Activated CD8-positive, alpha-beta memory T cell treated with anti-CD3 and anti-CD28 coated beads, Interleukin-2, amount 50 U/mL, for 24 hours (primary cell): ENCODE data around the gene POT1.
"Not testable (repeated sequence)": the region's sequence is repeated elsewhere in the genome, so short reads cannot be mapped to it uniquely, and the experiment has no call there.

Experiments used
- DNase-seq: peaks from one replicate; pipeline ENCODE4 v3.0.0-alpha.2; 2020; ENCODE audit errors: extremely low read depth

POT1 gene, protein sequence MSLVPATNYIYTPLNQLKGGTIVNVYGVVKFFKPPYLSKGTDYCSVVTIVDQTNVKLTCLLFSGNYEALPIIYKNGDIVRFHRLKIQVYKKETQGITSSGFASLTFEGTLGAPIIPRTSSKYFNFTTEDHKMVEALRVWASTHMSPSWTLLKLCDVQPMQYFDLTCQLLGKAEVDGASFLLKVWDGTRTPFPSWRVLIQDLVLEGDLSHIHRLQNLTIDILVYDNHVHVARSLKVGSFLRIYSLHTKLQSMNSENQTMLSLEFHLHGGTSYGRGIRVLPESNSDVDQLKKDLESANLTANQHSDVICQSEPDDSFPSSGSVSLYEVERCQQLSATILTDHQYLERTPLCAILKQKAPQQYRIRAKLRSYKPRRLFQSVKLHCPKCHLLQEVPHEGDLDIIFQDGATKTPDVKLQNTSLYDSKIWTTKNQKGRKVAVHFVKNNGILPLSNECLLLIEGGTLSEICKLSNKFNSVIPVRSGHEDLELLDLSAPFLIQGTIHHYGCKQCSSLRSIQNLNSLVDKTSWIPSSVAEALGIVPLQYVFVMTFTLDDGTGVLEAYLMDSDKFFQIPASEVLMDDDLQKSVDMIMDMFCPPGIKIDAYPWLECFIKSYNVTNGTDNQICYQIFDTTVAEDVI

GRCh38 chr7:124929467-124930172 lies at the start of gene POT1:
Gene POT1 (minus strand): TSS chr7:124929825. CDS start chr7:124897173, 32,652 bp downstream.
- DNase-seq = peak; percentile 98

DNA sequence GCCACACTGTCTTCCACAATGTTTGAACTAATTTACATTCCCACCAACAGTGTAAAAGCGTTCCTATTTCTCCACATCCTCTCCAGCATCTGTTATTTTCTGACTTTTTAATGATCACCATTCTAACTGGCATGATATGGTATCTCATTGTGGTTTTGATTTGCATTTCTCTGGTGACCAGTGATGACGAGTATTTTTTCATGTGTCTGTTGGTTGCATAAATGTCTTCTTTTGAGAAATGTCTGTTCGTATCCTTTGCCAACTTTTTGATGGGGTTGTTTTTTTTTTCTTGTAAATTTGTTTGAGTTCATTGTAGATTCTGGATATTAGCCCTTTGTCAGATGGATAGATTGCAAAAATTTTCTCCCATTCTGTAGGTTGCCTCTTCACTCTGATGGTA lies 45.5 kb upstream of the POT1 start:
- DNase-seq = not testable (repeated sequence)

DNA sequence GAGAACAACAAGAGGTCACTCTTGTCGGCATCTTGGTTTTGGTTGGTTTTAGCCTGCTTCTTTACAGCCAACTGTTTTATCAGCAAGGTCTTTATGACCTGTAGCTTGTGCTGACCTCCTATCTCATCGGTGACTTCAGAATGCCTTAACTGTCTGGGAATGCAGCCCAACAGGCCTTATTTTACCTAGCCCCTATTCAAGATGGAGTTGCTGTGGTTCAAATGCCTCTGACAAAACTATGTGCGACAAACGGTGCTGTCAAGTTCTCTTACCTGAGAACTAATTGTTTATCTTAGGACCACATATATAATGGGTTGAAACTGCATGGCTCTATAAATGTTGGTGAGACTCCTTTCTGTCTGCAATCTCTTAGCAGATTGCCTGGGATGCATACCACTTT lies 35.9 kb upstream of the POT1 start:
- DNase-seq = no peak

GRCh38 chr7:124959676-124960075 lies 30.1 kb upstream of the POT1 start:
- no peak for DNase-seq

- not testable (repeated sequence) for DNase-seq
Observed at GRCh38 chr7:124957952-124958351, 28.3 kb upstream of the POT1 start.

DNA sequence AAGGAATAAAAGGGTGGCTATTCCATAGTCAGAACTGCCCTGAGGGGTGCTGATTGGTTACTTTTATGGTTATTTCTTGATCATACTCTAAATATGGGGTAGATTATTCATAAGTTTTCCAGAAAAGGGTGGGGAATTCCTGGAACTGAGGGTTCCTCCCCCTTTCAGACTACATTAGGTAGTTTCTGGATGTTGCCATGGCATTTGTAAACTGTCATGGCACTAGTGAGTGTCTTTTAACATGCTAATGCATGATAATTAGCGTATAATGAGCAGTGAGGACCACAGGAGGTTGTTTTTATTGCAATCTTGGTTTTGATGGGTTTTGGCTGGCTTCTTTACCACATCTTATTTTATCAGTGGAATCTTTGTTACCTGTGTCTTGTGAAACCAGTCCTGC lies 26.5 kb upstream of the POT1 start:
- no peak for DNase-seq

- DNase-seq = no peak
Observed at GRCh38 chr7:124954790-124955189, 25.2 kb upstream of the POT1 start.

DNA sequence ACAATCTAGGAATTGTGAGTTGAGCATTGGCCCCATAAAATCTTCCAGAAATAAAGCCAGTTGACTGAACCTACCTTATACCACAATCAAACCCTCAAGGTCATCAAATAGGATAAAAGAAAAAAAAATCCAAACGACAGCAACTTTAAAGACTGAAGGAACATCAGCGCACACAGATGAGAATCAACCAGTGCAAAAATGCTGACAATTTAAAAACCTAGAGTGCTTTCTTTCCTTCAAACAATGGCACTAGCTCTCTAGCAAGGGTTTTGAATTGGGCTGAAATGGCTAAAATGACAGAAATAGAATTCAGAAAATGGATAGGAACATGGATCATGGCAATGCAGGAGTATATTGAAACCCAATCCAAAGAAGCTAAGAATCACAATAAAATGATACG lies 16.1 kb upstream of the POT1 start:
- DNase-seq = no peak

GRCh38 chr7:124943472-124943871 lies 13.8 kb upstream of the POT1 start:
- no peak for DNase-seq

- no peak for DNase-seq
Observed at GRCh38 chr7:124942399-124942798, 12.8 kb upstream of the POT1 start.

DNA sequence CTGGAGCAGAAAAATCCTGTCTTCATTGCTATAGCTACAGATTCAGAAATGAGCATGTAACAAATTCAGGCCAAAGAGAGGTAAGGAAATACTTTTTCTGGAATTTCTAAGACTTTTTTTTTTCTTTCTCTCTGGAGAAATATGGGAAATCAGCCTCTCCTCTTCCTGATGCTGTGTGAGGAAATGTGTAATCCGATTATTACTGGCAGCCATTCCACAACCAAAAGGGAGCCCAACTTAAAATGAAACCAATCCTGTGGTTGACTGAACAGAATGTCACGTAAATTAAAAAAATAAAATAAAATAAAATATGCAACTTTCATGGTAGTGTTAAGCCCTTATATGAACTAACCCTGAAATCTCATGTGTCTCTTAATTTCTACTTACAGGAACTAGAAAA lies 10.7 kb upstream of the POT1 start:
- no peak for DNase-seq

GRCh38 chr7:124938128-124938527 lies 8.5 kb upstream of the POT1 start:
- no peak for DNase-seq

GRCh38 chr7:124937076-124937475 lies 7.5 kb upstream of the POT1 start:
- DNase-seq = no peak

GRCh38 chr7:124934841-124935240 lies 5.2 kb upstream of the POT1 start:
- DNase-seq = no peak

DNA sequence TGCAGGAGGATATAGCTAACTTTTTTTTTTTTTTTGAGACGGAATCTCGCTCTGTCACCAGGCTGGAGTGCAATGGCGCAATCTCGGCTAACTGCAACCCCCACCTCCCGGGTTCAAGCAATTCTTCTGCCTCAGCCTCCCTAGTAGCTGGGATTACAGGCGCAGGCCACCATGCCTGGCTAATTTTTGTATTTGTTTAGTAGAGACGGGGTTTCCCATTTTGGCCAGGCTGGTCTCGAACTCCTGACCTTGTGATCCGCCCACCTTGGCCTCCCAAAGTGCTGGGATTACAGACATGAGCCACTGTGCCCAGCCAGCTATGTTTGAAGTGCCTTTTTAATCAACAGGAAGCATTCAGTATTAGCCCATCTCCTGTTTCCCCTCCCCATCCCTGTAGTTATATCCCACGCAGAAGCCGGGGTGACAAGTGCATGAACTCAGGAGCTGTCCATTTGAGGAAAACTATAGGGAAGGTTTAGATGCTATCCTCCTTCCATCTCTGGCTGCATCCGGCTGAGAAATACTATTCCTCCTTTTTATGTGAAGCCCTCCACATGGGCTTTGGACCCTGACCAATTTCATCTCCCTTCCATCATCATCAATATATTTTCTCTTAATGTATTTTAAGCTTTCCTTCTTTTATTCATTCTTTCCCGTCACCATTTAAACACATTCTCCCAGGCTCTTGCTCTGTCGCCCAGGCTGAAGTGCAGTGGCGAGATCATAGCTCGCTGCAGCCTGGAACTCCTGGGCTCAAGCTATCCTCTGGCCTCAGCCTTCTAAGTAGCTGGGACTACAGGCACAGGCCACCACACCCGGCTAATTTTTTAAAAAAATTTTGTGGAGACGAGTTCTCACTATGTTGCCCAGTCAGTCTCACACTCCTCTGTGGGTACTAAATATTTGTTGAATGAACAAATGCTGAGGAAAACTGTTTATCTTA lies 1.3 kb upstream of the POT1 start:
- DNase-seq = no peak

GRCh38 chr7:124930173-124930623 lies 573 bp upstream of the POT1 start:
- no peak for DNase-seq

DNA sequence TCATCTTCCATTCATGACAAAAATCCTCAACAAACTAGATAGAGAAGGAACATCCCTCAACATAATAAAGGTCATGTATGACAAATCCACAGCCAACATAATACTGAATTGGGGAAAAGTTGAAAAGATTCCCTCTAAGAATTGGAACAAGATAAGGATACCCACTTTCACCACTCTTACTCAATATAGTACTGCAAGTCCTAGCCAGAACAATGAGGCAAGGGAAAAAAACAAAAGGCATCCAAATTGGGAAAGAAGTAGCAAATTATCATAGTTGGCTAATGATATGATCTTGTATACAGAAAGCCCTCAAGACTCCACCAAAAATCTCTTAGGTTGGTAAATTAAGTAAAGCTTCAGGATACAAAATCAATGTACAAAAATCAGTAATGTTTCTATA lies 4.7 kb downstream of the POT1 start:
- DNase-seq = no peak

DNA sequence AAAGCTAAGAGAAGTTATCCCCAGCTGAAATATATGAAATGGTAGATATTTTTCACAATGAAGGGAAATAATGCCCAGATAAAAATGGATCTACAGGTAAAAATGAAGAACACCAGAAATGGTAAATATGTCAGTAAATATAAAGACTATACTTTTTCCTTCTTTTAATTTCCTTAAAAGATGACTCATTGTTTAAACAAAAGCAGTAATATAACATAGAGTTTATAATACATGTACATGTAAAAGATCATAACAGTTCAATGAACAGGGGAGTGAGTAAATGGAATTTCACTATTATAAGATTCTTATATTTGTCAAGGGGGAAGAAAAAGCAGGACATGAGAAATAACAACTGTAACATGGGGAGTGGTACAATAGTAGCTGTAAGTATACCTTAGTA lies 7.4 kb downstream of the POT1 start:
- DNase-seq = no peak

- no peak for DNase-seq
Observed at GRCh38 chr7:124919841-124920240, 9.8 kb downstream of the POT1 start.

DNA sequence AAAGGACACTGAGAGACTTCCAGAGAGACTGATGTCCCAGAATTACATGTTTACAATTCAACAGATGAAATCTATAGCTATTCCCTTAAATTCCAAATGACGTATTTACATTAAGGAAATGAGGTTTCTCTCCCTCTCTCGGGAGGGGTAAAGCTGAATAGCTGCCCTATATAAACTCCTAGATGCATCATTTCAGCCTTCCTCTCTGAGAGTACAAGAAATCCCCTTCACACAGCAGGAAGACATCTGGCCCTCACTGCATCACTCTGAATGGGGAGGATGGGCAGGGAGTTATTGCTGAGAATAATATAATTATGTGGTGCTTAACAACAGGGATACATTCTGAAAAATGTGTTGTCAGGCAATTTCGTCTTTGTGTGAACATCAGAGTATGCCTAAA lies 11.0 kb downstream of the POT1 start:
- DNase-seq = no peak

DNA sequence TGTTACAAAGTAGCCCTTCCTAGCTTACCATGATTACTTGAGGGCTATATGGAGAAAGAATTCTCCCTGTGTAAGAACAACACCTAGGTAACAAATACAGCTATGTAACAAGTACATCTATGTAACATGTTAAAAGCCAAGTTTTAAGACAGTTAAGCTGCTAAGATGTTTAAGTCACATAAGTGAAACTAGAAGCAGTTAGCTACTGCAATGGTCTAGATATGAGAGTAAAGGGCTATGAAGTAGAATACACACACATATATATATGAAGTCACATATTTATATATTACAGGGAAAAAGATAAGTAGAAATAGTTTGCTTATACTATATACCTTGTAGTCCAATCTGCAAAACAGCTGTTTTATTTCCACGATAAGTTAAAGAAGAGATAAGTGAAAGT lies 14.4 kb downstream of the POT1 start:
- DNase-seq = no peak

GRCh38 chr7:124914298-124914697 lies 15.3 kb downstream of the POT1 start:
- no peak for DNase-seq
